NCI-H524 treated with DMSO at 0.1 percent for 48 hours (cell line): Measurements from ENCODE around the gene CNGA1.
A peak's percentile ranks its signal among the peaks of the same experiment; 100 is the strongest.
"Not testable (repeated sequence)": the region's sequence is repeated elsewhere in the genome, so short reads cannot be mapped to it uniquely, and the experiment has no call there.

Experiments
- DNase-seq: peaks from one replicate; lab custom pipeline; 2025; lab: John Stamatoyannopoulos, UW

The CNGA1 gene

GRCh38 chr4:47954677-47955076, 61.8 kb downstream of the CNGA1 start:
- DNase-seq: no peak

DNA sequence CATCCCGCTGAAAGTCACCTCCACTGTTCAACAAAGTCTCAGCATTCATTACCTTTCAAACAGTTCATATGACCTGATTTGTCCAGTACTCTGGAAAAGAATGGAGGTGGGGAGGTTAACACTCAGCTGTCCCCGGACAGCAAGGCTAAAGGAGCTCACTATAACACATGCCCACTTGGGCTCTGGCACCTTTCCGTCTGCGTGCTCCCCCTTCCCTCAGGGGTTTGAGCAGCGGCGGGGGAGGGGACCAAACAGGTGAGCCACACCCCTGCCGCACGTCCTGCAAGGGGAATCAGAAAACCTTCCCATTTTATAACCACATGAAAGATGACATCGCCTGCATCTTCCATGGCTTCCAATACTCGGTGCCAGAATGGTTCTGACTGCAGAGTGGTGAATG, 62.2 kb downstream of the CNGA1 start:
- no peak for DNase-seq

- no peak for DNase-seq
Observed at GRCh38 chr4:47945930-47946726, 70.4 kb downstream of the CNGA1 start.

GRCh38 chr4:47942081-47942819, 74.2 kb downstream of the CNGA1 start:
- DNase-seq: no peak

- DNase-seq: no peak
Observed at GRCh38 chr4:47939456-47939855, 77.0 kb downstream of the CNGA1 start.

DNA sequence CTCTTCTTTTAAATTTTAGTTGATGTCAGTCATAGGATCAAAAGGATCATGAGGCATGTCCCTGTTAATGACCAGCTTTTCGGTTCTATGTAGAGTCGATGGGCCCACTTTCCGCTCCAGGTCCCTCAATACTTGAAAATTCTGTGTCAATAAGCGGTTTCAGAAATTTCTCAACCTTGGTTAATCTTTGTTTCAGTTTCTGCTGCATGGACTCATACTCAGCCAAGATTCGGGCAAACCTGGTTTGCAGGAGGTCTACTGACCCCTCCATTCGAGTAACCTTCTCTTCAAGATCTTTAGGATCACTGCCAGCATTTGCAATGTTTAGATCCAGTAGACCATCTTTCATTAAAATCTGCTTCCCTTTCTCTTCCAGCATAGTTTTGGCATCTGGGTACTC, 80.1 kb downstream of the CNGA1 start:
- no peak for DNase-seq

GRCh38 chr4:47933840-47934239, 82.6 kb downstream of the CNGA1 start:
- DNase-seq: no peak

DNA sequence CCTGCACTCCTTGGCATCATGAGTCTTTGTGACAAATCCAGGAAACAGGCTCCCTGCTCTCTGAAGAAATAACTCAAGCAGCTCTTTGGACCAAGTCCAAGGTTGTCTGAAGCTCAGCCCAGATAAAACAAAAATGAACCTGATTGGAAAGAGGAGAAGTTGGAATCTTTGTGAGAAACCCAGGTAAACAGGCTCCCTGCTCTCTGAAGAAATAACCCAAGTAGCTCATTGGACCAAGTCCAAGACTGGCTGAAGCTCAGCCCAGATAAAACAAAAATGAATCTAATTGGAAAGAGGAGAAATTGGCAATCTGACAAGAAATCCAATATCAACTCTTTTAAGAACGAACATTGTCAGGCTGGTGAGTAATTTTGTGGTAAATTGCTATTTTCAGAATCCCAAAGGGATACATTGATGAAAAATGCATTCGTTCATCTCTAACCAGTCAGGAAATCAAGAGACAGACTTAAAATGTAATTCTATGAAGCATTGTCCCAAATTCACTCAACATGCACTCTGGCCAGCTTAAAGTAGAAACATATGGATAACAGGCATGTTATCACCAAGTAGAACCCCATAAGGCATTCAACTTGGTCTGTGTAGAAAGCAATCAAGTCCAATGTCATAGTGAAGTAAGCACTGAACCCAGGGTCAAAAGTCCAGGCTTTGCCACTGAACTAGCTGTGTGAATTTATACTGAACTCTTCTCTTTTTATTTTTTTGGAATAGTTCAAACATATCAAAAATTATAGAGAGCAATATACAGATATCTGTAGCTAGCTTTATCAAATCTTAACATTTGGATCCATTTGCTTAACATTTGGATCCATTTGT, 85.3 kb downstream of the CNGA1 start:
- no peak for DNase-seq

DNA sequence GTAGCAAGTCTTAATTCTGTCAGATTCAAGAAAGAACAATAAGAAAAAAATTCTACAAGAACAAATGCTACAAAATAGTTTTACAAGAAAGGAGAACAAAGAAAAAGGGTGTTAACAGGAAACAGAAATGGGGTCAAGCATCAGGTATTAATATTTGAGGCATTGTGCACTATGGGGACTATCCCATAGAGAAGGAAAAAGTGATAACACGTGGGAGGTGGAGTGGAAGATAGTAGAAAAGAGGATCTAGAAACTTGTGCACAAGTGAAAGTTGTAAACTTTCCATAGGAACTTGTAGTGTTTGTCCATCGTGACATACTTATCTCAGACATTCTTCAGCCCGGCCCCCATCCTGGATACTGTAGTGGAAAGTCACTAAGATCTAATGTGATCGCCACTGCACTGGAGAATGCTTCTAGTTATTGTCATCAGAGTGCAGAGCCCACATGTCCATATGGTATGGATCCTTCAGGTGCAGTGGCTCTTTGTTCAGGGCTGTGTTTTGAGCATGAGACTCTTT, 86.7 kb downstream of the CNGA1 start:
- DNase-seq: no peak

GRCh38 chr4:47926667-47927258, 89.7 kb downstream of the CNGA1 start:
- DNase-seq: no peak

- DNase-seq: not testable (repeated sequence)
Observed at GRCh38 chr4:47923261-47923608, 93.2 kb downstream of the CNGA1 start.

DNA sequence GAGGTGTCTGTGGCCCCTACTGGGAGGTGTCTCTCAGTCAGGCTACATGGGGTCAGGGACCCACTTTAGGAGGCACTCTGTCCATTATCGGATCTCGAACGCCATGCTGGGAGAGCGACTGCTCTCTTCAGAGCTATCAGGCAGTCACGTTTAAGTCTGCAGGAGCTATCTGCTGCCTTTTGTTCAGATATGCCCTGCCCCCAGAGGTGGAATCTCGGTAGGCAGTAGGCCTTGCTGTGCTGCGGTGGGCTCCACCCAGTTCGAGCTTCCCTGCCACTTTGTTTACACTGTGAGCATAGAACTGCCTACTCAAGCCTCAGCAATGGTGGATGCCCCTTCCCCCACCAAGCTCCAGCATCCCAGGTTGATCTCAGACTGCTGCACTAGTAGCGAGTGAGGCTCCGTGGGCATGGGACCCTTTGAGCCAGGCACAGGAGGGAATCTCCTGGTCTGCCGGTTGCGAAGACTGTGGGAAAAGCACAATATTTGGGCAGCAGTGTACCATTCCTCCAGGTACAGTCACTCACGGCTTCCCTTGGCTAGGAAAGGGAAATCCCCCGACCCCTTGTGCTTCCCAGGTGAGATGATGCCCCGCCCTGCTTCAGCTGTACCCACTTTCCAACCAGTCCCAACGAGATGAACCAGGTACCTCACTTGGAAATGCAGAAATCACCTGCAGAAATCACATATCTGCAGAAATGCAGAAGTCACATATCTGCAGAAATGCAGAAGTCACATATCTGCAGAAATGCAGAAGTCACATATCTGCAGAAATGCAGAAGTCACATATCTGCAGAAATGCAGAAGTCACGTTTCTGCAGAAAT, 93.8 kb downstream of the CNGA1 start:
- DNase-seq: not testable (repeated sequence)

DNA sequence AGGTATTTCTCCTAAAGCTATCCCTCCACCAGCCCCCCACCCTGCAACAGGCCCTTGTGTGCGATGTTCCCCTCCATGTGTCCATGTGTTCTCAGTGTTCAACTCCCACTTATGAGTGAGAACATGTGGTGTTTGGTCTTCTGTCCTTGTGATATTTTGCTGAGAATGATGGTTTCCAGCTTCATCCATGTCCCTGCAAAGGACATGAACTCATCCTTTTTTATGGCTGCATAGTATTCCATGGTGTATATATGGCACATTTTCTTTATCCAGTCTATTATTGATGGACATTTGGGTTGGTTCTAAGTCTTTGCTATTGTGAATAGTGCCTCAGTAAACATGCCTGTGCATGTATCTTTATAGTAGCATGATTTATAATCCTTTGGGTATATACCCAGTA, 99.3 kb downstream of the CNGA1 start:
- not testable (repeated sequence) for DNase-seq

DNA sequence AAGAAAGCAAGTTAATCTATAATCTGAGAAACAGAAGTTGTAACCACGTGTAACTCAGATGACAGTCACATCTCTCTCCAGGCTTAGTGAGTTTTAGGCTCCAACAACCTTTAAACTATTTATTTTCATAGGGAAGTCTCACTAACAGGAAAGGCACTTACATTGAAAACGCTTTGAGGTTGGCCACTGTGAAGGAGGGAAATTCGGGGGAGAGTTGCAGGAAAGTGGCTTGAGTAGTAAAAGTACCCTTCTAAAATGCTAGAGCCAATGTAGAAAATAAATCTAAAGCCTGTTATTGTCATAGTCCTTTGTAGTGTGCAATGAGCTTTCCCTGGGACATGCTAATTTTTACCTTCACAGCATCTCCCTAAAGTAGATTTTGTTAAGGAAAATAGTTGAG, 101.1 kb downstream of the CNGA1 start:
- no peak for DNase-seq

DNA sequence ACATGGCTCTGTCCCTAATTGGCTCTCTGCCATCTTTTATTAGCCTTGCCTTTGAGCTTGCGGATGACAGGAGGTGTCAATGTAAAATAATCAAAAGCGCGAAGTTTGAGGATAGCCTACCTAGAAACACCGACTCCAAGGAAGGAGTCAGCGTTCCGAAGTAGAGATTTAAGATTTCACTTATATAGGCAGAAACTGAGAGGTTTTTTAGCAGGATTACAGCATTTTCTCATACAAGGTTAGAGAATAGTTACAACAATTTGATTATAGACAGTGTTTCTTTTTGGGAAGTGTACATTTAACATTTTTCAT, 101.6 kb downstream of the CNGA1 start:
- no peak for DNase-seq

DNA sequence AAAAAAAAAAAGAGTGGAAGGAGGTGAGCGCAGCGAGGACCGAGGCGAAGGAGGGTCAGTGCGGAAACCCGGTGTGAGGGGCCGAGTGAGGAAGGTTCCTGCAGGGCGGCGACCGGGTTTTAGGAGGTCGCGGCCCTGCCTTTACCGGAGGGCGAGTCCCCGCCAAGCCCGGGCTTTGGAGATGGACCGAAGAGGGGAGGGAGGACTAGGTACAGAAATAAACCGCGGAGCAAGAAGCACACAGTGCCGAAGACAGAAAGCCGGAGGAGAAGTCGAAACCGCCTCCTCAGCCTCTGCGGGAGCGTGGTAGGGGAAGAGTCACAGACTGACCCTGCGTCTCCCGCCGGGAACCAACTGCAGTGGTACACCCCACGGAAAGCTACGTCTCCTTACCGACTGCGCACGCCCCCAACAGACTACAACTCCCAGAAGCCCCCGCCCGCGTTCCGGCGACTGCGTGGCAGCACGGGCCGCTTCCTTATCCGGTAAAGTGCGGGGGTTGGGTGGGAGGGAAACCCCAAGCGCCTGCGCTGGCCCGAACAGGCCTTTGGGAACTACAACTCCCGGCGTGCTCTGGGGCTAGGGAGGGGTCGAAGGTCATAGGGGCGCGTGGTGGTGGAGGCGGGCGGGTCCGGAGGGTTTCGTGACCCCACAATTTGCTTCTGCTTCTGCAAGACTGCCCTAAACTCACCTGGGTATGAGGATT, 102.1 kb downstream of the CNGA1 start, which contains the start of gene NFXL1:
Gene NFXL1 (minus strand): TSS at position 364 of the 706 bp plus-strand sequence. CDS start 380 bp downstream, outside the sequence.
- peak; percentile 82 for DNase-seq

DNA sequence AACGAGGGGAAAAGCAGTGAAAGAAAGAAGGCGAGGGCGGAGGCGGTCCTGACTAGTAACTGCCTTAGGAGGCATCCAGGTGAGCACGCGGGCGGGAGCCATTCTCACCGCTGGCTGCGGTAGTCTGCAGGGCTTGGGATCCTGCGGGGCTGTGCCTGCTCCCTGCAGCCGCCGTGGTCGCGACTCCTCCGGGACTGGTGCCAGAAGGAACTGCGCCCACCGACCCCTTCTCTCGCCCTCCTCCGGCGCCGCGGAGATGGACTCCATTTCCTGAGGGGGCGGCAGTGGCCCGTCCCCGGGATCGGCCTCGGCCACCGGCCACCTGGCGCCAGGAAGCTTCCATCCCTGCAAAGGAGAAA, 102.6 kb downstream of the CNGA1 start:
- no peak for DNase-seq

GRCh38 chr4:47913330-47913729, 103.2 kb downstream of the CNGA1 start:
- no peak for DNase-seq

- no peak for DNase-seq
Observed at GRCh38 chr4:47907089-47907646, 109.3 kb downstream of the CNGA1 start.

DNA sequence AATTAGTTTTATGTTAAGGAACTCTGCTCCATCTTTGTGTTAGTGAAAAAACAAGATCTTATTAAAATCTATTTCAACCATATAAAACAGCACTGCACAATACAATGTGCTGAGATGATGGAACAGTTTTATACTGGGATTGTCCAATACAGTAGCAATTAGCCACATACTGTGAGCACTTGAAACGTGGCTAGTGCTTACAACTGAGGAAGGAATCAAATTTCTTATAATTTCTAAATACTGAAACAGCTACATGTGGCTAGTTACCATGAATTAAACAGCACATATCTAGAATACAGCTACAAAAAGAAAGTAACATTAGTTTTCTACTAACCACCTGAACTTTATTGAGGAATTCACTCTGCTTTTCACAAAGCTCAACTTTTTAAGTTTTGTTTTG, 116.8 kb downstream of the CNGA1 start:
- no peak for DNase-seq
